GDM1 (cell line): ENCODE data around the gene RBP3.

Experiments
- DNase-seq: peaks from one replicate; lab custom pipeline; 2025; lab: John Stamatoyannopoulos, UW

The RBP3 gene

DNA sequence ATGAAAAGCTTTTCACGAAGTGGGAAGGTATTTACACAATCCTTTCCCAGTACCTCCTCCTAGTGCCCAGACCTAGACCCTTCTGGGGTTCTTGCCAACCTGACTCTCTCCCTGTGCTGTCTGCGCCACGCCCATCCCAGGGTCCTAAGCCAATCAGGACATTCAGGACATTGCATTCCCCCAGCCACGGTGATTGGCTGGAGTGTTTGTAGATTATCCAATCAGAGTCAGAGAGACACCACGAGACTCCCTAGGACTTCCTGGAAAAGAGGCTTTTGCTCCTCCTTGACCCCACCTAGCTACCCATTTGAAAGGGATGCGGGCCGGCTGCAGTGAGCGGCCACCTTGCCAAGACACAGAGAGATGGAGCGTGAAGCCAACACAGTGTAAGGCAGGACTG lies 29.5 kb upstream of the RBP3 start:
- no peak for DNase-seq

DNA sequence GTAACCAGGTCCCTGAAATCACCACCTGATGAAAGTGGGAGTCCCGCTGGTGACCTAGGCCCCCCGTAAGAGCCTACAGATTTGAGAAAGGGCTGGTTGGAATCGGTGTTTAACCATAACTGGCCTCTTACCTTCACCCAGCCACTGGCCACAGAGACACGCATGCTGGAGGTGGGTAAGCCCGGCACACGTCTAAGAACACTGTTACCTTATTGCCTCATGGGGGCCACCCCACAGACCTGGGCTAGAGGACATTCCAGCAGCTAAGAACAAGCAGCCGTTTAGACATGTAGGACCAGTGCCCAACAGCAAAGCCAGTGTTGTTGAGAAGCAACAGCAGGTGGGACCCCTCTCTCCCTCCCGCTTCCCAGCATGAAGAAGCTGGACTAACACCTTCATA lies 28.4 kb upstream of the RBP3 start:
- DNase-seq, result no peak

DNA sequence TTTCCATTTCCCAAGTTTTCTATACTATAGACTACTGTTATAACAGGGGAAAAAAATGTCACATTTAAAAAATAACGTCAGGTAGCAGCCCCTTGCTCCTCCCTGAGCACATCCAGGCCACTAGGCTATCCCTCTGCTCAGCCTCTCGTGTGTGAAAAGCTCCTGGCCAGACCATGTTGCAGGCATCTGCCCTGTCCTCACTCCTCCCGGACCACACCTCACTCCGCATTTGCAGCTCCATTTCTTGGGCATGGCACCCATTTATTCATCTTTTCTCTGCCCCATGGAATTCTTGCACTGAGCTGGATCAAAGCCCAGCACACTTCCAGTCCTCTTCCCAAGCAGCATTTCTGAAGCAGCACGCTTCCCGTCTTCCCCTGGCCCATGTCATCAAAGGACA lies 27.4 kb upstream of the RBP3 start:
- DNase-seq, result no peak

DNA sequence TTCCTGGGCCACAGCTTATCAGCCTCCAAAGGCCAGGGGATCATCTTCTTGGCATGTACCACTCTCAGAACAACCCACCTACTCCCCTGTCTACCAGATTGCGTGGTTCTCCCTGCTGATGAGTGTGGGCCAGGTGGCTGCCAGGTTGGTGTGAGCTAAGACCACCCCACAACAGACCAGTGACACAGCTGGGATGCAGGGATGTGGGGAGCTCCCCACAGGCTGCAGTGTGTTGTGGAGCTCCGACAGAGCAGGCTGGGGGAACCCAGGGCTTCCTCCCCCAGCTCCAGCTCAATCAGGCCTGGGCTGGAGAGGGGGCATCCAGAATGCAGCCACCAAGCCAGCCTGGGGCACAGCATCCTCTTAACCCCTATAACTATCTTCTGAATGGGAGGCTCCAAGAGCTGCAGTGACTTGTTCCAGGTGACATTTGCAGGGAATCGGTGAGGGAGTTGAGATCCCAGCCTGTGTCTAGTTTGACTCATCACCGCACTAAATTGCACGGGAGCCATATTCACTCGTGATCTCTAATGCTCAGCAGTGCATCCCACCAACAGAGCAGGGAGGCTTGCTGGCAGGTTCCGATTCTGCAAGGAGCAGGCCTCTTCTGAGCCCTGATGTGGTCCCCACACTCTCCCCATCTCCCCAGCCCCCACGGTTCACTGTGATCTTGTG lies 26.5 kb upstream of the RBP3 start:
- DNase-seq, result no peak

DNA sequence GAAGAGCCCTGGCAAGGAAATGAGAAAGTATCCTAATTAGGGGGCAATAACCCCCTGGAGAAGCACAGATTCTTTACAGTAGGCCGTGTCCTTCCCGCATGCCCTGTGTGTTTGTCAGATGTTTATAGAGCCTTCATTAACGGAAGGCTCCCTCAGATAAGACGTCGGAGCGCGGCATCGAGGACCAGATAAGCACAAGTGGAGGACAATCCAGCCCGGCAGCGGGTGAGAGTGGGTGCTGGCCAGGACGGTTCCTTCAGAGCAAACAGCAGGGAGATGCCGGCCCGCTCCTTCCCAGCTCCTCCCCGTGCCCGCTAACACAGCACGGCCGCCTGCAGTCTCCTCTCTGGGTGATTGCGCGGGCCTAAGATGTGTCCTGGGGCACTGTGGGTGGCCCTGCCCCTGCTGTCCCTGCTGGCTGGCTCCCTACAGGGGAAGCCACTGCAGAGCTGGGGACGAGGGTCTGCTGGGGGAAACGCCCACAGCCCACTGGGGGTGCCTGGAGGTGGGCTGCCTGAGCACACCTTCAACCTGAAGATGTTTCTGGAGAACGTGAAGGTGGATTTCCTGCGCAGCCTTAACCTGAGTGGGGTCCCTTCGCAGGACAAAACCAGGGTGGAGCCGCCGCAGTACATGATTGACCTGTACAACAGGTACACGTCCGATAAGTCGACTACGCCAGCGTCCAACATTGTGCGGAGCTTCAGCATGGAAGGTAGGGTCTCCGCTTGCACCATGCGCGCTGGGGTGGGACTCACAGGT lies 25.7 kb upstream of the RBP3 start, which contains the start of gene GDF2:
GDF2 (plus strand) TSS at position 155 of the 762 bp plus-strand sequence; CDS start at position 370, 215 bp downstream.
- DNase-seq, result no peak

DNA sequence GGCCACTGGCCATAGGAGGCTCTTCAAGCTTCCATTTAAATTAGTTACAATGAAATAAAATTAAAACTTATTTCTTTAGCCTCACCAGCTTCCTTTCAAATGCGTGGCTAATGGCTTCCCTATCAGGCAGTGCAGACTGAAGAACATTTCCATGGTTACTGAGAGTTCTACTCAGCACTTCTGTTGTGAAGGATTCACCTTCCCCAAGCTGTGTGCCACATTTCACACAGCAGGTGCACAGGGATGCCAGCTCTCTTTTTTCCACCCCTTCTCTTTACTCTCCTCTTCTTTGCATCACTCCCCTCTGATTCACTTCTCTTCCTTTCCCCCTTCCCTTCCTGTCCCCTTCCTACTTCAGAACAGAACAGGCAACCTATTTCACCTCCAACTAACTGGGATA lies 25.1 kb upstream of the RBP3 start:
- no peak for DNase-seq

DNA sequence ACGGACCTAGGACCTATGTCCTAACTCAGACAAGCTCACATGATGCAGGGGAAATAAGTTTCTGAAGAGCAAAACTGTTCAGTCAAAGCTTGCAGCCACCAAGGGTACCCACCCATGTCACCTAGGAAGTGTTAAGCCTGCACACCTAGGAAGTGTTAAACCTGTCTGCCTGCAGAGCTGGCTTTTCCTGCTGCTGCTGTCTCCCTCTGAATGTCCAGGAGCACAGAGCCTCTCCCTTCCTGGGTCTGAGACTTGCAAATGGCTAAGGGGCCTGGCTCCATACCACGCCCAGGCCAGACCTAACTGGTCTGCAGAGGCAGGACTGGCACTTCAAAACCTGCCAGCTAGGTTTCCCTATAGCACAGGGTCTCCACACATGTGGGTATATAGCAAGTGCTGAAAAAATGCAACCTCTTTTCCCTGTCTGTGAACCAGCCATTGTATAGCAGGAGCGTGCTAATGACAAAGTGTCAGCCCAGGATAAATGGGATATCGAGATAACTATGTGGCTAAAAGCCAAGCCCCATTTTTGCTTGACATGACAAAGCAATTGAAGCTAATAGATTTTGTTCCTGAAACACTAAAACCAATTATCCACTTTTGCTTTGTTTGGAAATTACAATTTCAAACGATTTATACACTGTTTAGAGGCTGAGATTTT lies 24.4 kb upstream of the RBP3 start:
- DNase-seq, result no peak

DNA sequence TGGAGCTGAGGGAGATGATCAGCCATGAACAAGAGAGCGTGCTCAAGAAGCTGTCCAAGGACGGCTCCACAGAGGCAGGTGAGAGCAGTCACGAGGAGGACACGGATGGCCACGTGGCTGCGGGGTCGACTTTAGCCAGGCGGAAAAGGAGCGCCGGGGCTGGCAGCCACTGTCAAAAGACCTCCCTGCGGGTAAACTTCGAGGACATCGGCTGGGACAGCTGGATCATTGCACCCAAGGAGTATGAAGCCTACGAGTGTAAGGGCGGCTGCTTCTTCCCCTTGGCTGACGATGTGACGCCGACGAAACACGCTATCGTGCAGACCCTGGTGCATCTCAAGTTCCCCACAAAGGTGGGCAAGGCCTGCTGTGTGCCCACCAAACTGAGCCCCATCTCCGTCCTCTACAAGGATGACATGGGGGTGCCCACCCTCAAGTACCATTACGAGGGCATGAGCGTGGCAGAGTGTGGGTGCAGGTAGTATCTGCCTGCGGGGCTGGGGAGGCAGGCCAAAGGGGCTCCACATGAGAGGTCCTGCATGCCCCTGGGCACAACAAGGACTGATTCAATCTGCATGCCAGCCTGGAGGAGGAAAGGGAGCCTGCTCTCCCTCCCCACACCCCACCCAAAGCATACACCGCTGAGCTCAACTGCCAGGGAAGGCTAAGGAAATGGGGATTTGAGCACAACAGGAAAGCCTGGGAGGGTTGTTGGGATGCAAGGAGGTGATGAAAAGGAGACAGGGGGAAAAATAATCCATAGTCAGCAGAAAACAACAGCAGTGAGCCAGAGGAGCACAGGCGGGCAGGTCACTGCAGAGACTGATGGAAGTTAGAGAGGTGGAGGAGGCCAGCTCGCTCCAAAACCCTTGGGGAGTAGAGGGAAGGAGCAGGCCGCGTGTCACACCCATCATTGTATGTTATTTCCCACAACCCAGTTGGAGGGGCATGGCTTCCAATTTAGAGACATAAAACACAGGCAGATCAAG lies 22.6 kb upstream of the RBP3 start:
- DNase-seq, result no peak

DNA sequence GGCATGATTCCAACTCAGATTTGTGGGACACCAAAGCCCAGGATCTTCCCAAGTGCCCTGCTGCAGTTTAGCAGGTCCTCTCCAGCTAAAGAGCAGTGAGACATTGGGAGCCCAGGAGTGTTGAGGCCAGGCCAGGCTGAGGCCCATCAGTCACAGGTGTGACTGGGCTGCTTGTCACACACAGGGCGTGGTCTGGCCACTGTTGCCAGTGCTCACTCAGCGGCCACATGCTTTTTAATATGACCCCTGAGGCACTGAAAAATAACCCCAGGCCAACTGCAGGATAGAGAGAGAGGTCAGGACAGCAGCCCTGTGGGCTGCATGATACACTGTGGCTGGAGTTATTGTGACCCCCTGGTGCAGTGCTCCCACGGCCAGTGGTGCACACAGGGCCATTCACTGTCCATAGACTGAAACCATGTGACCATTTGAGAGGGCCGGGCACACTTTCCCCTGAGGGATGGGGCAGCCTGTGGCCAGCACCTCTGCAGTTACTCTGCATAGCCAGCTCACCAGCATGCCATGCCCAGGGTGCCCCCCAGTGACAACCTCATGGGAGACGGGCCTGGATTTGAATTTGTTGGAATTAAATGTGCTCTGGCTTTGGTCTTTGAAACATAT lies 21.7 kb upstream of the RBP3 start:
- no peak for DNase-seq

DNA sequence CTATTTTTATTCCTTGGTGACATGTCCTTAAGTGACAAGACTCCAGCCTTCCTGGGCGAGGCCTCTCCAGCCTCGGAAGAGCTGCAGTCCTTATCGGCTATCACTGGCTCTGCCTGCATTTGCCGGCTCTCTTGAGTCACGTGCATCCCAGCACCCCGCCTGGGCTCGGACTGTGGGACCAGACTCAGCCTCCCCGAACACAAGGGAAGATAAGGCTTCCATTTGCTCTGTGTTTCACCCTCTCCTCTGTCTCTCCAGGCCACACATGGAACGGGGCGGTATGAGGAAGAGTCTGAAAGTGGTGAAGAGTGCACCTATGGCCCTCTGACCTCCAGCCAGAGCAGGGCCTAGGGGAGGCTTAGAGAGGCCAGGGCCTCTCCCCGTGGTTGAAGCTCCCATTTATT lies 21.2 kb upstream of the RBP3 start:
- DNase-seq, result no peak

DNA sequence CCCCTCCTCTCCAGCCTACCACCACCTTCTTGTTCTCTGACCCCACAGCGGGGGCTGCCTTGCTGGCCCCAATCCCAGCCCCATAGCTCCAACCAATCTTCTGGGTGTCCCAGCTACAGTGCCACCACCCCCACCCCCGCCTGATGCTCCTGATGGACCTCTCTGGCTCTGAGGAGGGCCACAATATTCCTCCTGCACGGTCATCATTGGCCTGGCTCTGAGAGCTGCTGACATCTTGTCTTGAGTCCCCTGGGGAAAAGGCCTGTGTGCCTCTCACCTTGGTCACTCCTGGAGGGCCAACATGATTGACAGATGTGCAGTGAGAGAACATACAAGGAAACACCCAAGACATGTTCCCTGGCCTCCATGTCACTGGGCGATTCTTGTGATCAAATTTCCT lies 18.3 kb upstream of the RBP3 start:
- DNase-seq, result no peak

DNA sequence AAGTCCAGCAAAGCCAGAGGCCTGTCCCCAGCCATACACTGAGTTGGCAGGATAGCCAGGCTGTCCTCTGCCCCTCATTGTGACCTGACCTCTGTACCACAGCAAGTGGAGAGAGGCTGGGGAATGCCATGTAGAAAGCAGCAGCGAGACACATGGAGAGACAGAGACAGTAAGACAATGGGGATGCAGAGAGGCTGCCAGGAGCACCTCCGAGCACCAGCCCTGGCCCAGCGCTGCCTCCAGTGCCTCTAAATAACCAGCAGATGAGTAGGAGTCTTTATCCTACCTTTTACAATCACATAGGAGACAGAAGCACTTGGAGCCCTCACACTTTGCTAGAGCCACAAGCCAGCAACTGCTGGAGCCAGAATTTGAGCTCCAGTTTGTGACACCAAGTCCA lies 17.8 kb upstream of the RBP3 start:
- no peak for DNase-seq

DNA sequence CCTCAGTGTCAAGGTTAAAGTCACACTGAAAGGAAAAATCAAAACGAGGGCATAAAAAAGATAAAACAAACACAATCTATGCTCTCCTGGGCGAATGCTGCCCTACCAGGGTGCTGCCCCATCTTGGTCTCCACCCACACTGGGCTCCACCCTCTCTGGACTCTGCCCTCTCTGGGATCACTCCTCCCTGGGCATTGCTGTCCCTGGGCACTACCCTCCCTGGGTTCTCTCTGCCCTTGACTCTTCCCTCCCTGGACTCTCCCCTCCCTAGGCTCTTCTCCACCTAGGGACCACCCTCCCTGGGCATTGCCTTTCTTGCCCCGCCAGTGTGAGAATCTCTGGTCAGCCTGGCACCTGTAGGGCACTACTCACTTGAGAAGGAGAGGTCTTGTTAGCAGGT lies 17.4 kb upstream of the RBP3 start:
- DNase-seq, result no peak

DNA sequence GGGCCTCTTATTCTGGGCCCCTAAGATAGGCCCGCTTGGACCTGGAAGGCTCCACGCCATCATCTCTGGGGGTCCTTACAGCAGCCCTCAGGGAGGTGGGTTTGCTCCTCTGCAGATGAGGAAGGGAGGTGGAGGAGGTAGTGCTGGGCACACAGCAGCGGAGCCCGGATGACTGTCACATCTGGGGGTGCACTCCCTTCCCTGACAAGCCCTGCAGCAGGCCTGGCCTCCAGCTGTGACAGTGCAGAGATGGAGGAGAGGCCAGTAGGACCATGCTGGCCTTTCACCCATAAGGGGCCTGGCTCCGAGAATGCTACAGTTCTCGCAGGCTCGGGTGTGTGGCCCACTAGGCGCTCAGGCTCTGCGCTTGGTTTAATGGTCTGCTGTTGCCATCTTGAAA lies 16.7 kb upstream of the RBP3 start:
- no peak for DNase-seq

DNA sequence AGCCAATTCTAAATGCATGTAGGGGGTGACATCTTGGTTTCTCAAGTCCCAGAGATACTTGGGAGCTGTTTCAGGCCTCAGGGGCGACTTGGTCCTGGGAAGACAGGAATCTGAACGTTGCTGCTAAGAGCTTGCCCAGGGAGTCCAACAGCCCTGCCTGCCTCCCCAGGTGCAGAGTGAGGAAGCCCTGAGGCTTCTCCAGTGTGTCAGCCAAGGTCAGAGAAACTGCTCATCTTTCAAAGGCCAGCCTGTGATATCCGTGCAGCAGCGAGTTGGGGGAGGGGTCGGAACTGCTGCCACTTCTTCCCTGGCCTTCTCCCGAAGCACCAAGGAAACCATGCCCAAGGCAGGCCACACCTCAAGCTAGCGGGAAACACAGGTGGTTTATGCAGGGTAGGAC lies 16.2 kb upstream of the RBP3 start:
- DNase-seq, result no peak

DNA sequence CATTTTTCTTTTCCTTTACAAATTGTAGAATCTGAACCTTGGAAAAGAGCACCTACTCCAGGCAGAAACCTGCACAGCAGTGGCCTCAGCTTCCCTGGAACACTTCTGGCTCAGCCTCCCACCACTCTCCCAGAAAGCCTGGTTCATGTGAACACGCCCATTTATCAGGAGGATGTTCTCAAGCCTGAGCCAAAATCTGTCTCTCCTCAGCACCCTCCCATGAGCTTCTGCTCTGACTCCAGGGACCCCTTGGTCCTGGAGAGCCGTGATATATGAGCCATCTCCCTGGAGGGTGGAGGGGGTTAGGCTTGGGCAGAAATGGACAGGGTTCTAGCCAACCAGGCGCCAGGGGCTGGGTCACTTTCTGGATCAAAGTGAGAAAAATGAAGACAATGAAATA lies 15.8 kb upstream of the RBP3 start:
- no peak for DNase-seq

DNA sequence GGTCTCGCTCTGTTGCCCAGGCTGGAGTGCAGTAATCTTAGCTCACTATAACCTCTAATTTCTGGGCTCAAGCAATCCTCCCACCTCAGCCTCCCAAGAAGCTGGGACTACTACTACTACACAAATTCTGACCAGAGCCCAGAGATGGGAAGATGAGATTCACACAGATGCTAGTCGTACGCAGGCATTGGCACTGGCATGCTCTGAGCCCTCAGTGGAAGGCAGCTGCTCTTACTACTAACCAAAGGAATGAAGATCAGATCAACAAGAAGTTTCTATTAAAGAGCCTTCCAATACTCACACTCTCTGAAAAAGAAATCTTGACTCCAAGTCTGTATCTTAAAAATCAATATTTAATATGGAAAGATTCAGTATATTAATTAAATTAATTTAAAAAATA lies 15.2 kb upstream of the RBP3 start:
- no peak for DNase-seq

DNA sequence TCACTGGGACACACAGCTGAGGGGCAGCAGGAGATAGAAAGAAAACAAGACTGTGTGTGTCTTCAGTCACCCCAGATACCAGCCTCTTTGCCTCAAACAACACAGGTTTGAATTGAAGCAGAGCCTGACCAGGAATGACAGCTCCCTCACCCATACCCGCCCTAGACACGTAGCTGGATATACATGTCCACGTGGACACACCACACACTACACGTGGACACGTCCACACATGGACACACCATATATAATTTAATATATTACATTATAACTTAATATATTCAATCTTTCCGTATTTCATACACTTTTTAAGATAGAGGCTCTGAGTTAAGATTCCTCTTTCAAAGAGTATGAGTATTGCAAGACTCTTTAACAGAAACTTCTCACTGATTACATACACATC lies 14.6 kb upstream of the RBP3 start:
- no peak for DNase-seq

DNA sequence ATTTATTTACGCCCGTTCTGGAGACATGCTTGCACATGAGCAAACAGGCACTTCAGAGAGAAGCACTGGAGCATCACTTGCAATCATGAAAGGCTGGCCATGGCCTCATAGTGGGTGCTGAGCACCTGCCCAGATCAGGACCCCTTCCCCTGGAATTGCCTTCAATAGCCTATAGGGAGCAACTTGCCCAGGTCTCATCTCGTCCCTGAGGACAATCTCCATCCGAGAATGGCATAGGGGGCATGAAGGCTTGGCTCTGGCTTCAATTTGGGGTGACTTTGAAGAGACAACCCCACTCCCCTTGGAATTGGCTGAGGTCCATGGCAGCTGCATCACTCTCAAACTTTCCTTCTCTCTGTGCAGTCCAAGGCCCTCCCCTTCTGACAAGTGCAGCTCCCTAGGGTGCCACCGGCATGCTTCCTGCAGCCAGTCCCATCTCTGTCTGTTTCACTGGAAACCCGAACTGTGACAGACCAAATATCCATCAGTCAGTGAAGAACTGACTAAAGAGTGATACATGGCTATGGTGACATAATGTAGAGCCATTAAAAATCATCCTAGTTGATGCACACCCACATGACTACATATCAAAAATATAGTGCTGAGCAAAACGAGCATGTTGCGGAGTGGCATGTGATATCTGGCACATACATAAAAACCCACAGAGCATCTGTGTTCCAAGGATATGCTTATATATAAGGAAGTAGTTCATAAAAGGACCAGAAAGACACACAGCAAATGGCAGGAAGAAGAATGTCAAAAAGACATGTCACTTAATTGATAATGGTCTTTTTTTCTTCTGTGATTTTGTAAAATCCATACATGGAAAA lies 13.5 kb upstream of the RBP3 start:
- DNase-seq, result no peak

DNA sequence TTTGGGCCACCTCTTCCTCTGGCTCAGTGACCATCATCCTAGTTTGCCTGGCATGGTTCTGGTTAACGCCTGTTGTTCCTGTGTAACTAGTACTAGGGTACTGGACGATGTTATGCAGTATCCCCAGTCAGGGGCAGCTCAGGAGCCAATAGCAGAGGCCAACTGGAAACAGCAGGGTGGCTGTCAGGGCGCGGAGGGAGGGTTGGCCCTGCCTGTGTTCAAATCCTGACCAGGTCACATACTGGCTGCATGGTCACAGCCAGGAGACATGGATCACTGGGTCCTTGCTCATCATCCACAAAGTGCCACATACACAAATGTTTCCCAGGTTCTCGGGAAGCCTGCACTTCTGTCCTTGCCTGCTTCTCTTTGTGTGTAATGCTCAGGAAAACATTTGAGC lies 12.3 kb upstream of the RBP3 start:
- no peak for DNase-seq
